Embryonic facial prominence (tissue), 1 donor: ENCODE measurements around the gene GGCX.
A peak's percentile ranks its signal among the peaks of the same experiment; 100 is the strongest.

ENCODE experiments used
- DNase-seq: peaks from one replicate; pipeline ENCODE4 v3.0.0-alpha.2; 2016; ENCODE audit errors: extremely low spot score

The GGCX gene

DNA sequence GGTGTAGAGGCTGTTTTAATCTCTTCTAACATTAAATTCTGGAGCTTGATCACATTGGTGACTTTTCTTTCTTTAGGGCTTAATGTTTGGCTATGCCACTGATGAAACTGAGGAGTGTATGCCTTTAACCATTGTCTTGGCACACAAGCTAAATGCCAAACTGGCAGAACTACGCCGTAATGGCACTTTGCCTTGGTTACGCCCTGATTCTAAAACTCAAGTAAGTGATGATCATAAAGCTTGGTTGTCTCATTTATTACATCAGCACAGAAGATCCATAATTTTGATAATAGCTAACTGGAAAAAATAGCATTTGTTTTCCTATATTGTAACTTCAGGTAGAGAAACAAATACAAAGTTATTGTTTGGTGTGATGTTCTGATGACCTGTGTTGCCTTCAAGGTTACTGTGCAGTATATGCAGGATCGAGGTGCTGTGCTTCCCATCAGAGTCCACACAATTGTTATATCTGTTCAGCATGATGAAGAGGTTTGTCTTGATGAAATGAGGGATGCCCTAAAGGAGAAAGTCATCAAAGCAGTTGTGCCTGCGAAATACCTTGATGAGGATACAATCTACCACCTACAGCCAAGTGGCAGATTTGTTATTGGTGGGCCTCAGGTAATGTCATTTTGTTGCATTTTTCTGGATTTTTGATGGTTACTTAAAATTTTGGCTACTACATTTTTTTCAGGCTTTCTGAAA, 19.4 kb downstream of the GGCX start:
- no peak for DNase-seq

DNA sequence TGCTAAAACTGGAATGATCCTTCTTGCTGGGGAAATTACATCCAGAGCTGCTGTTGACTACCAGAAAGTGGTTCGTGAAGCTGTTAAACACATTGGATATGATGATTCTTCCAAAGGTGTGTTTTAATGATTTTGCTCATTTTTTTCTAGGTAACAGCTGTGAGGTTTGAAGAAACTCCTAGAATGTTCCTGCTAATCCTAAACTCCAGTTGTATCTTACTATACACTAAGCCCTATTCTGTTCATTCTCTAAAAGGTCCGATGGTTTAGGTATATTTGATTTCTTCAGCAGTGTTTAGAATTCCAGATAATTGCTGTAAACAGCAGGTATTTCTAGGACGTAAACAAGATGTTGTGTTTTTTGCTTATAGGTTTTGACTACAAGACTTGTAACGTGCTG, 20.0 kb downstream of the GGCX start:
- DNase-seq, result no peak

DNA sequence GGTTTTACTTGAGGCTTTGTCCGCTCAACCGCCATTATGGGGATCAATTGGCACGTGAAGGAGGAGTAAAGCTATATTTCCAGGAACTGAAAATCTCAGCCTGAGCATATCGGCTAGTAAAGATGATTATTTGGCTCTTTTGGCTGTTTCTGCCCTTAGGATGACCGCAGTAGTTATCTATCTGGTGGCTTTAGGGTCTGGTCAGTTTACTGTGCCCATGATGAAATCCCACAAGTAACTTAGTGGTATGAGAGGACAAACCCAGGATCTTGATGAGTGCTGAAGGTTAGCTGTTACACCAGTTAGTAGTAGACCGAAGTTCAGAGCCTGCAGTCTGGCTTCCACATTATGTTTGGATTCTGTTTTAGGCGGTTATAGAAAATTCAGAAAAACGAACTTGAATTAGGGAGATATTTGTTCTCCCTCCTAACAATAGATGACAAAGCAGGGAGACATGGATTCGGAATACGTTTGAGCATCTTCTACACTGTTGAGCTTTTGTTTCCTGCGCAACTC, 21.1 kb downstream of the GGCX start:
- DNase-seq, result no peak

DNA sequence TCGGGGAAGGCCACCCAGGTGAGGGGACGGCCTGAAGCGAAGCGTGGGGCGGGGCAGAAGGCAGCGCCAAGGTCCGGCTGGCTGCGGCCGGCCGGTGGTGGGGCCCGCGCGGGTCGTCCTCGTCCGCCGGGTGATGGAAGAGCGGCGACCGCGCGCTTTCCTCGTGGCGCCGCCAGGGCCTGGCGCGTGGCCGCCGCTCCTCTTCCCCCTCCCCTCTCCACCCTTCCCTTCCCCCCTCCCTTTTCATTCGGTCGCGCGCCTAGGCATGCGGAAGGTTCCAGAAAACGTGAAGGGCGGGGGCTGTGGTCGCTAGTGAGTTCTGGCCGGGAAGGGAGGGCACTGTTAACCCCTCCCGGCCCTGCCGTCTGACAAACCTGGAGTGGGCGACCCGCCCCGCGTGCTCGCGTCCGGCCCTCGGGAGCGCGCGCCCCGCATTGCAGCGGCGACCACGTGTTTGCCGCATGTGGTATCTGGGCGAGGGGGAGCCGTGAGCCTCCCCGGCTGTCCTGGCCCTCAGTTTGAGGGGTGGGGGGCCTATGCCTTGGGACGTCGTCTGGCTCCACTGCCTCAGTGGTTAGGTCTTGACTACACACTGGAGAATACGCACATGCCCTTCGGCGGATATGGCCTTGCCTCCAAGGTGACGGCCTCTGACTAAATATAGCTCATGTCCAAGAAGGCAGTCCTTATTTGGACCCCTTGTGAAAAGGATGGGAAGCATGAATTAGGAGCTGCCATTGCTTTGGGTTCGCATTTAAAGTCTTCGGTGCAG, 21.7 kb downstream of the GGCX start:
- peak; percentile 72 for DNase-seq

DNA sequence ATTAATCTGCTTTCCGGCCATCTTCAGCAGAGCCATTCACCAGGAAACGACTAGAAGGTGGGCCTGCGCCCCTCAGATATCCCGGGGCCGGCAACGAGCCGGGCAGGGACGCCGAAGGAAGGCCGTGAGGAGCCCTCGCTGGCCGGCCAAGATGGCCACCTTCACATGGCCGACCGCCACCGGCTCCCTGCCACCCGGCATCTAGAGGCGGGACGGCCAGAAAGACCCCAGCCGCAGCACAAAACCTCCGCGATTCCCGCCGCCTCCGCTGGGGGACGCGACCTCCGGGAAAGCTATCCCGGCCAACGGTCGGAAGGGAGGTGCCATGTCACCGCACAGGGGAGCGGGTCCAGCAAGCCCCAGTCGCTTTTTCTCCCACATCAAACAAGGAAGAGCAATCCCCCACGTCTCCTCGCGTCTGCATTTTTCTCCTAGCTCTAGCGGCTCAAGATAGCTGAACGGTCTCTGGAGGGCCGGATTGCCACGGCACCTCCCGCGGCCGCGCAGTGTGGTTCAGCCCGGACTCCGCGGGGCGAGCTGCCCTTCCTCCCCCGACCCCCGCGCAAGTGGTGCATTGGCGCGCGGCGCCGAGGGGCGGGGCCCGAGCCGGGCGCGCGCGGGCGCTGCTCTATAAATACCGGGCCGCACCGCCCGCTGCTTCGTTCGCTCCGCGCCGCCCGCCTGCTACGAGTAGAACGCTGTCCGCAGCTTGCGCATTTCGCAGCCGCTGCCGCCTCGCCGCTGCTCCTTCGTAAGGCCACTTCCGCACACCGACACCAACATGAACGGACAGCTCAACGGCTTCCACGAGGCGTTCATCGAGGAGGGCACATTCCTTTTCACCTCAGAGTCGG, 22.6 kb downstream of the GGCX start, which contains the start of gene MAT2A:
TSS of gene MAT2A (plus strand) at position 662 of the 854 bp plus-strand sequence. CDS start at position 782, 120 bp downstream.
- peak; percentile 89 for DNase-seq

DNA sequence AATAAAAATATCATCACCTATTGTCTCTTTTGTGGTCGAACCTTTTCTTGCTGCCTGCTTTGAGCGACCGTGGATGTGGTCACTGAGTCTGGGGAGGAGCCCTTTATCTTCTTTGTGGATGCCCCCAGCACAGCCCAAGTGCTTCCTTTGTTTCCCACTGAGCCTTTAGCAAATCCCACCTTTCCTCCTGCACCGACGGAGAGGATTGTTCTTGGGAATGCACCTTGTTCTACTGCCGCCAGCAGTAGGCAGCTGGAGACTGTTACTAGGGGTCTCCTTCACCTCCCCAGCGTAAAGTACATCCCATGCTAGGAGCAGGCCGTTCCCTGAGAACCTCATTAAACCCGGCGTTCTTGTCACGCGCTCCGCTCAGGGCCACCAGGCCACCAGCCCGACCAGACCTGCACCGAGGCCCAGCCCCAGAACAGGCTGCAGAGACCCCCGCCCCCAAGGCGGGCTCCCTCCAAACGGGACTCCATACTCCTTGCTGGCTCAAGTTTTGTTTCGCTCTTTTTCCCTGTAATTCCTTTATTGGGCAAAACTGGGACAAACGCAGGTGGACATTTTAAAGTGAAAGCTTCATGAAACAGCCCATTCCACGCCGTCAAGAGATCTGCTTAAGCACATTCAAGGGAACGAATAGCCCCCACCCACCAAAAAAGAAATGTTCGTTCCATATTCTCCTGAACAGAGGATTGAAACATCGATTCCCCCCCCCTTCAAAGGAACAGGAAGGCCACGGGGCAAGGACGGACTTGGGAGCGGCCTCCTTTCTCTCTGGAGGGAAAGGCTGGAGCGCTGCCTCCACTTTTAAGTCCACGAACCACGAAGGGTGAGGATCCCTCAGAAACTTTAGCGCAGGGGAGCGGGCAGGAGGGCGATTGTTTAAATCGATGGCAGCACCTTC, 23.4 kb downstream of the GGCX start:
- DNase-seq, result no peak

DNA sequence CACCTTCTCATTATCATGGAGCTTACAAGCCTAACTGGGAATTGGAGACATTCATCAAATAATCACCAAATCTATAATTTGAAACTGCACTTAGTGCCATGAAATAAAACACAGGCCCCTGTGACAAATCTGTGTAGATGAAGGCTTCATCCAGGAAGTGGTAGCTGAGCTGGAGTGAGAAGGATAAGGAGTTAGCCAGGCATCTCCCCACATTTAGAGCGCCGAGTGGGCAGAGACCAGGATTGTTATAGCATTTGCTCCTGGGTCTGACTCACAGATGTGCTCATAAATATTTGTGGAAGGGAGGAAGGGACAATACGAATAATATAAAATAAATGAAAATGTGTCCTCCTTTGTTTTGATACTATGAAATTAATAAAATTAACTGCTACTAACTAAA, 24.8 kb downstream of the GGCX start:
- no peak for DNase-seq

DNA sequence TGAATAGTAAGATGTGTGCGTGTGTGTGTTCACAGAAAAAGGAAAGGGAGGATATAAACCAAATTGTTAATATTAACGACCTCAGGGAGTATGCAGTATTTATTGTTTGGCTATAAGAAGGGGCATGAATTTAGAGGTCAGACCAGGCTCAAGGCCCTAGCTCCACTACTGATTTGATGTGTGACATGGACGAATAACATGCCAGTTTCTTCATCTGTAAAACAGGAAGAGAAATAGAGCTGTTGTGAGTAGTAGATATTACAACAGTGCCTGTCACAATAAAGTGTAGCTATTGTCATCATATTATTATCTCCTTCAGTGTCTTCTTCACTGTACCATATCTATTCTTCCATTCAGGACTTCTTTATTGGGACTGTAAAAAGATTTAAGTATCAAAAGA, 26.4 kb downstream of the GGCX start:
- DNase-seq, result no peak

DNA sequence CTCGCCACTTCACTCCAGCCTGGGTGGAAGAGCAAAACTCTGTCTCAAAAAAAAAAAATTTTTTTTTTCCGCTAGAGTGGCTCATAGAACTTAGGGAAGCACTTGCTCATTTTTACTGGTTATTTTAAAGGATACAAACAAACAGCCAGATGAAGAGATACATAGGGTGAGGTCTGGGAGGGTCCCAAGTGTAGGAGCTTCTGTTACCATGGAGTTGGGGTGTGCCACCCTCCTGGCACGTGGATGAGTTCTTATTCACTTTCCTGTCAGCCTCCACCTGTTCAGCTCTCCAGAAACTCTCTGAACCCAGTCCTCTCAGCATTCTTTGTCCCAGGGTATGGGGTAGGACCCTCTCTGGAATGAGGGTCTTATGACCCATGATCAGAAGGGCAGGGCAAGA, 27.2 kb downstream of the GGCX start:
- no peak for DNase-seq

DNA sequence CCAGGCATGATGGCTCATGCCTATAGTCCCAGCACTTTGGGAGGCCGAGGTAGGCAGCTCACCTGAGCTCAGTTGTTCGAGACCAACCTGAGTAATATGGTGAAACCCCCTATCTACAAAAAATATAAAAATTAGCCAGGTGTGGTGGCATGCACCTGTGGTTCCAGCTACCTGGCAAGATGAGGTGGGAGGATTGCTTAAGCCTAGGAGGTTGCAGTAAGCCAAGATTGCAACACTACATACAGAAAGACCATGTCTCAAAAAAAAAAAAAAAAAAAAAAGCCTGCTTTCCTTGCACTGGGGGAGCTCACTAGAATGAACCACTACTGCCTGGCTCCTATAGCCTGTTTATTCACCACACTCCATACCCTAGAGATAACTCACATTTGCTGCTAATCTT, 29.7 kb downstream of the GGCX start:
- no peak for DNase-seq

DNA sequence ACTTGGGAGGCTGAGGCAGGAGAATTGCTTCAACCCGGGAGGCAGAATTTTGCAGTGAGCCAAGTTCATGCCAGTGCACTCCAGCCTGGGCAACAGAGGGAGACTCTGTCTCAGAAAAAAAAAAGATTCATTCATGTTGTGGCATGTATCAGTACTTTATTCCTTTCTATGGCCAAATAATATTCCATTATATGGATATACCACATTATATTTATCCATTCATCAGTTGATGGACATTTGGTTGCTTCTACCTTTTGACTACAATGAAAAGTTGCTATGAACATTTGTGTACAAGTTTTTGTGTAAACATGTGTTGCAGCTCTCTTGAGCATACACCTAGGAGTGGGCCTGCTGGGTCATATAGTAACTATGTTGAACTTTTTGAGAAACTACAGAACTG, 31.5 kb downstream of the GGCX start:
- no peak for DNase-seq

DNA sequence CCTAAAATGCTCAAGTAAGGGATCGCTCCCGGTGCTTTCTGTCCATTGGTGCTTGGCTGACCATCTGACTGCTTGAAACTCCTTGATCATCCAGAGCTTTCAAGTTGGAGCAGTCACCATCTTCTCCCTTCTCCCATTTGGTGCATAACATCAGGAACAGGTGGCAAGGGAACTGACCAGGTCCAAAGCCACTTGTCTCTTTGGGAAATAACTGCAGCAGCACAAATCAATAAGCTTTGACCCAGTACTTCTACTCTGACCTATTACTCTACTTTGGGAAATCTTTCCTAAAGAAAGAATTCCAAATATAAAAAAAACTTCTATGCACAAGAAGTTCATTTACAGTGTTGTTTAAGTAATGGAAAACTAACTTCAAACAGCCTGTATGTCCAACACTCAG, 32.9 kb downstream of the GGCX start:
- no peak for DNase-seq

DNA sequence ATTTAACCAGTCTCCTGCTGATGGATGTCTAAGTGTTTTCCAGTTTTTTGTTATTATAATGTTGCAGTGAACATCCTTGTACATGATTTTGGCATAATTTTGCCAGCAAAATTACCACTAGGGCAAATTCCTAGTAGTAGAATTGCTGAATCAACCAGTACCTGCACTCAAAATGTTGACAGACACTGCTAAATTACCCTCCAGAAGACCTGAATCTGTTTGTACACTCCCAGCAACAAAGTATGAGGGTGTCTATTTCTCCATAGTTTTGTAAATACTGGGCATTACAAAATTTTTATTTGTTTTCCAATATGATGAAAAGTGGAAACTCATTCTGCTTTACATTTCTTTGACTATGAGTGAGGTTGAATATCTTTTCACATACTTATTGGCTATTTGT, 33.5 kb downstream of the GGCX start:
- DNase-seq, result no peak

DNA sequence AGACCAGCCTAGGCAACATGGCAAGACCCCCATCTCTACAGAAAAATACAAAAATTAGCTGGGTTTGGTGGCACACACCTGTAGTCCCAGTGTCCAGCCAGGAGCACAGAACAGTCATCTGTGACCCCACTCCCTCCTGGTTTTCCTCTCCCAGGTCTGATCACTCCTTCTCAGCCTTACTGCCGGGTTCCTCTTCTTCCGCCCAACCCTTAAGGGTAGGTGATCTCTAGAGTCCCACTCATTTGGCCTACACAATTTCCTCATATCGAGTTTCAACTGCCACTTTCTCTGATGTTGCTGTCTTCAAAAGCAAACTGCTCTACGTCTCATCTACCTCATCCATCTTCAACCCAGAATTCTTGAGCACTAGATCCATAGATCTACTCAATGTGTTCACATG, 35.7 kb downstream of the GGCX start:
- DNase-seq, result no peak

DNA sequence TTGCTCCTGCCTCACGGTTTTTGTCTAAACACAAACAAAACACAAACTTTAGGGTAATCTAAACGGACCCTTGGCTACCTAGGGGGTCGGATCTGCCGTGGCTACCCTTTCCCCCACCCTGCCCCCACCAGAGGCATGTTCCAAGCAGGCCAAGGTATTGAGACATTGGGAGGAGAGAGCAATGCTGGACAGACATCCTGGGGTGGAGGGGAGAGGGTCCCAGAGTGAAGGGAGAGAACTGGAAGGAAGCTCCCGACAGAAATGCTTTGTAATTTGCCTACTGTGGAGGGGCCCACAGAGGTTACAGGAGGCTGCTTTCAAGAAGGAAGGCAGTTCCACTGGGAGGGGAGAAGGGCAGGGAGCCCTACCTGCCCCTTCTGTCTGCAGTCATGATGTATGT, 36.3 kb downstream of the GGCX start:
- DNase-seq, result no peak

DNA sequence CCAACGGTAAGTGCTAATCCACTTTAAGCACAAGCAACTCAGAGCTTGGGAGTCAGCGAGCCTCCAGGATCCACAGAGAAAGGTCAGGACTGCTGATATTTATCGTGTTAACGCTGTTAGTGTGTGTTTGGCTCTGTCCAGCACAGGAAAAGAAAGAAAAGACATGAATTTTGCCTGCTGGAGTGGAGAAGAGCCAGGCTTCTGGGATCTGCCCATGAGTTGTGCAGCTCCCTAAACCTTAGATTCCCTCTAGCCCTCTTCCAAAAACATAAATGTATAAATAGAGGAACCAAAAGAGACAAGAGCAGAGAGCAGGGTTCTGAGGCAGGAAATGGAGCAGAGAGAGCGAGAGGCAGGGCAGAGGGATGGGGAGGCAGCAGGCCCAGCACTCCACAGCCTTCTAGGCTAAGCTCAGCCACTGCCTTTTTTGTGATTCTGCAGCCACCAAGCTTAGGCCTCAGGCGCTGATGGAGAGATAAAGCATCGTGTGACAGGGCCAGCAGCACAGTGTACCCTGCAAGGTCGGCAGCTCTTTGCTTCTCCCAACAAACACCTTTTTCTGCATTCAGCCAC, 36.9 kb downstream of the GGCX start:
- DNase-seq, result no peak

DNA sequence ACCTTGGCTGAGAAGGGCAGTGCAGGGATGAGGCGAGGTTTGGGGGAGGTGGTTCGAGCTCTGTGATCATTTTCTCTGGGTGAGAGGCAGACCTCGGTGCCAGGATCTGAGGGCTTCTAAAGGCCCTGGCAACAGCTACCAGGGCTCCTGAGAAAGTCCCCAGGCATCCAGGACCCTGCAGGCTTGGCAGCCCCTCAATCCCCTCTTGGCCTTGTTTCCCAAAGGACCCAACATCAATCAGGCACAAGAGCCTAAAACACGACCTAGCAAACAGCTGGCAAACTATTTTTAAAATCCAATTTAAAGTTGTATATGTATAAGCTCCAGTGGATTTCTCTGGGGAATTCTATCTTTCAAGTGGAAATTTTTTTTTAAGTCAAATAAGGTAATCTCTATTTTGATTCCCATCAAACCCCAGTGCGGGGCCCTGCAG, 37.4 kb downstream of the GGCX start:
- no peak for DNase-seq

DNA sequence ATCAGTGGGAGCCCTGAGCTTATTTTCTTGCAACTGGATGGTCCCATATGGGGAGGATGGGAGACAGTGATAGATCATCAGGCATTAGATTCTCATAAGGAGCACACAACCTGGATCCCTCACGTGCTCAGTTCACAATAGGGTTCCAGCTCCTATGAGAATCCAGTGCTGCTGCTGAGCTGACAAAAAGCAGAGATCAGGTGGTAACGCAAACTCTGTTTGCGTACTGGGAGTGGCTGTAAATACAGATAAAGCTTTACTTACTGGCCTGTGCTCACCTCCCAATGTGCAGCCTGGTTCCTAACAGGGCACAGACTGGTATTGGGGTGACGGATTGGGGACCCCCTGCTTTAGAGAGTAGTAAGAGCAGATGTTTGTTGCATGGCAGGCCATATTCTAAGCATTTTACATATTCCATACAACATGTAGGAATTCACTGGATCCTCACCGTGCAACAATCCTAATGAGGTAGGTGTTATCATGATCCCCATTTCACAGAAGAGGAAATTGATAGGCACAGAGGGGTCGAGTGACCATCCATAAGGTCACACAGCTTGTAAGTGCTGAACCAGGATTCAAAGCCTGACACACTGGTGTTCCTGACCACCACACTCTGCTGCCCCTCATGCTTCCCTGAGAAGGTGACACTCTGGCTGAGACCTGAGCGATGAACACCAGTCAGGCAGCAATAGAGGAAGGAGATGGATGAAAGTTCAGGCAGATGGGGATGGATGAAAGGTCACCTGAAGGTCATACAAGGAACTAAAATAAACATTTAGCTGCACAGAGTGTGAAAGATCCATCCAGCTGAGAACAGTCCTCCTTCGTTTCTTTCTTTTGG, 38.0 kb downstream of the GGCX start:
- no peak for DNase-seq

DNA sequence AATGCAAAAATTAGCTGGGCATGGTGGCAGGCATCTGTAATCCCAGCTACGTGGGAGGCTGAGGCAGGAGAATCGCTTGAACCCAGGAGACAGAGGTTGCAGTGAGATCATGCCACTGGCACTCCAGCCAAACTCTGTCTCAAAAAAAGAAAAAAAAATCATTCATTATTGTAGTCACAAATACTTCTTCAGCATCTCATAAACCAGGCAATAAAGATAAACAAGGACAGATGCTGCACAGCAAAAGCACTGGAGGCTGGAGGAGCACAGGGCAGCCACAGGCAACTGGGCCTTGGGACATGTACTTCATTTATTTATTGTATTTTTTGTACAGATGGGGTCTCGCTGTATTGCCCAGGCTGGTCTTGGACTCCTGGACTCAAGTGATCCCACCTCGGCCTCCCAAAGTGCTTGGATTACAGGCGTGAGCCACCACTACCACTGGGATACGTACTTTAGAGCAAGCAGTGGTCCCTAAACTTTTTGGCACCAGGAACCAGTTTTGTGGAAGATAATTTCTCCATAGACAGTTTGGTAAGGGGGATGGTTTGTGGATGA, 39.1 kb downstream of the GGCX start:
- no peak for DNase-seq
